ENCODE results near the gene LAMA1. TPM values are rescaled to one million over a fixed set of nuclear protein-coding genes. Genes with fewer than 3 reads are reported as not detected.

Gene LAMA1
- polyA plus RNA-seq, 3 donors from 2014 or later = not detected

DNA sequence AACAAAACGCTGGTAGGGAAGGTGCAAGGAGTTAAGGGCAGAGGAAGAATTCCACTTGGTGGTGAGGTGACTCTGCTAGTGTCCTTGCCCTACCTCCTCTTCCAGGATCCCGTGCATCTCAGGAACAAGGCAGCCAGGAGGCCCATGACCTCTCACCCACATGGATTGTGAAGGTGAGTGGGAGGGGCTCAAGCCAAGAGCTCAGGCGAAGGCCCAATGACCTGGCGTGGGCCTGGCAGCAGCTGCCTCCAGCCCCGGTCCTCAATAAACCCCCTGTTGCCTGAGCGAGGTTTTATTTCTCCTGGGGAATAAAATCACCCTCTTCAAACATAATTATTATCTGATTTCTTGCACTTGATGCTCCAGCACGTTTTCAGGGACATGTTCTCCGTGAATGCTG lies 28.2 kb downstream of the LAMA1 start:
- H3K4me1 Mint-ChIP-seq = no peaks in the 10 kb centered on the region
- no peak overlapping the region for H3K27ac Mint-ChIP-seq
- peaks cover 0 to 3% (median 0%) of the 10 kb centered on the region in 3 donors for H3K27me3 Mint-ChIP-seq (ENCODE audit: low read depth in 3 of 3)
- H3K36me3 Mint-ChIP-seq = no peaks in the 10 kb centered on the region
- no peak overlapping the region for H3K4me3 Mint-ChIP-seq
- peaks cover 0 to 10% (median under 1%) of the 10 kb centered on the region in 6 donors for H3K9me3 Mint-ChIP-seq
- no peak for DNase-seq

DNA sequence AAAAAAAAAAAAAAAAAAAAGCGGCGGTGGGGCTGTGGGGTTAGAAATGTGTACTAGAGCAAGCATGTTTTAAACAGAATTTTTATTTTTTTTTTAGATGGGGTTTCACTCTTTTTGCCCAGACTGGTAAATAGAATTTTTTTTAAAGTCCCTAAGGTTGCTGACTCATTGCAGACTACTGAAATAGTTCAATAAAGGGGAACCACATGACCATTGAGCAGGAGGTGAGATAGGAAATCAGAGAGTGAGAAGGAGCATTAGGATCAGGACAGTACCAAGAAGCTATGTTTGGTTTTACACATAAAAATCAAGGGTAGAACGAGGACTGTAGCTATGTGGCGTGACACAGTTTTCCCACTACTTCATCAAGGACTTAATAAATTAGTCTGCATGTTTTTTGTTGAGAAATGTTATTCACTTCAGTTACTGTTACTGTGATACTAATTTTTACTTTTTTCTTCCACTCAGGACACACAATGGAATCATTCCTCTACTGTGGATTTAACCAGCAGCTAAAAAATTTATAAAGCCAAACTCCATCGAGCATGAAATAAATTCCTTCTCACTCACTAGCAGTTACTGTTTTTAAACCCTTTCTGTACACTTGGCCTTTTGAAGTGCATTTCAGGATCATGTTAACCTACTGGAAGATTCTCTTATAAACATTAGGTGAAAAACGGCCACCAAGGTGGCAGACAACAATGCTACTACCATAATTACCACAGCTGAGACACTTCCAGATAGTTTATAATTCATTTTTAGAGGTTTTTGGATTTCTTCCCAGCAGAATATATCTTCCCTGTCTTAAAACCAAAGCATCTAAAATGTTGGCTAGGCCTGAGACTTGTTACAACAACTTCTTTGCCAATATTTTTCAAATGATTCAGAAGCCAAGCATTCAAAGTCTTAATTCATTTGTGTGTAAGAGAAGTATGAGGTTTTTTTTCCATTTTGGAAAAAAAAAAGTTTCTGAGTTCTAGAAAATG lies 33.2 kb downstream of the LAMA1 start:
- Mint-ChIP-seq H3K9me3 (peaks cover 0 to 6% (median 2%) of the 10 kb centered on the region in 6 donors), H3K4me3 (no peak overlapping the region), H3K36me3 (no peaks in the 10 kb centered on the region), H3K27me3 (ENCODE audit: low read depth in 3 of 3) (peaks cover 0 to 2% (median 0%) of the 10 kb centered on the region in 3 donors), H3K4me1 (no peaks in the 10 kb centered on the region), H3K27ac (no peak overlapping the region)
- DNase-seq = no peak

DNA sequence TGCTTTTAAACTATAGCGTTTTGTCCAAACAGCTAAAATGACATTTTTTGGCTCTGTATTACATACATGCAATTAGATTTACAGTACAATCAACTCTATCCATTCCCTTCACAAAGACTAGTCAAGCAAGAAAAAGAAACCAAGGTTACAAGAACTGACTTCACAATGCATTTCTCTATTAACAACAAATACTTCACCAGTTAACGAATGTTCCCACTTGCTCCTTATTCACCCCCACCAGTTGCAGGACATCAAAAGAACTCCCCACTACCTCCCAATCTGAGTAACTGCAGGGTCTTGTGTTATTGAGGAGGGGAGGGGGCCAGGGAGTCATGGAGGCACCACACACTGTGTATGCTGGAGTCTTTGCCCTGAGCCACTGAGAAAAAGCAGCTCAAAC lies 34.9 kb downstream of the LAMA1 start:
- no peak overlapping the region for H3K4me3 Mint-ChIP-seq
- H3K27me3 Mint-ChIP-seq (ENCODE audit: low read depth in 3 of 3) = peaks cover 0 to 1% (median 0%) of the 10 kb centered on the region in 3 donors
- H3K27ac Mint-ChIP-seq = no peak overlapping the region
- no peaks in the 10 kb centered on the region for H3K36me3 Mint-ChIP-seq
- DNase-seq = no peak
- no peaks in the 10 kb centered on the region for H3K4me1 Mint-ChIP-seq
- H3K9me3 Mint-ChIP-seq = peaks cover 0 to 7% (median 3%) of the 10 kb centered on the region in 6 donors

DNA sequence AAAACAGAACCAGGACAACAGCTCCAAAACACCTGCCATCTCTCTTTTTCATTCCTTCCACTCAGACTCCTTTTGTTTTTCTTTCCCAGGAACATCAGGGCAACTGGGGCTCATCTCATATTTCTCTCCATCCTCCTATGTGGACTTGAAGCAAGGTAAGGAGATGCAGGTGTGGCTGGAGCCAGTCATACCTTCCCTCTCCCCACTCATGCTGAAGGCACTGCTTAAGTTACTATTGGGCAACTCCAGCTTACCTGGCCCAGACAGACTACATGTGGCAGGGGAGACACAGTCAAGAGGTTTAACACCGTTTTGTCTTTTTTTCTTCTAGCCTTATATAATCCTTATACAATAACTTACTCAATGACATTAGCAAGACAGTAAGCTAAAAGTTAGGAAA lies 38.4 kb downstream of the LAMA1 start:
- Mint-ChIP-seq H3K9me3 (peaks cover 0 to 7% (median under 1%) of the 10 kb centered on the region in 6 donors), H3K36me3 (no peaks in the 10 kb centered on the region), H3K27ac (no peak overlapping the region), H3K4me1 (no peaks in the 10 kb centered on the region), H3K27me3 (ENCODE audit: low read depth in 3 of 3) (peaks cover 0 to 1% (median 0%) of the 10 kb centered on the region in 3 donors), H3K4me3 (no peak overlapping the region)
- DNase-seq = no peak

DNA sequence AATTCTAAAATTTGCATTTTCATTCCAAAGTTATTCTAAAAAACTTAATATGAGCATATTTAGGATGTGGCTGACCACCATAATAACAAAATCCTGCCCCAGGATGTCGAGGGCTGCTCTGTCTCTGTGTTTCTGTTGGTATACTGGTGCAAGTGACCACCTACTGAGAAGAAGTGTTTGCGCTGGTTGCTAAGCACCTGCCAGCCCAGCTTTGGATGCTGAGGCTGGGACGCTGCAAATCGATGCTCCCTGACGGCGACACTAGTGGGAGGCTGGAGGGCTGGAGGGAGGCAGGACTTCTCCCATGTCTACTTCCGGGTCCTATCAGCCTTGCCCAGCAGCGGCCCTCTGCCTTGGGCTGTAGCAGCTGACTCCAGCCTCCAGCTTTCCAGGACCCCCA lies 45.0 kb downstream of the LAMA1 start:
- no peaks in the 10 kb centered on the region for H3K36me3 Mint-ChIP-seq
- H3K4me1 Mint-ChIP-seq = no peaks in the 10 kb centered on the region
- no peak overlapping the region for H3K4me3 Mint-ChIP-seq
- no peak for DNase-seq
- H3K27me3 Mint-ChIP-seq (ENCODE audit: low read depth in 3 of 3) = peaks cover 0 to 1% (median 0%) of the 10 kb centered on the region in 3 donors
- H3K9me3 Mint-ChIP-seq = peaks cover 0 to 2% (median 0%) of the 10 kb centered on the region in 6 donors
- H3K27ac Mint-ChIP-seq = no peak overlapping the region

DNA sequence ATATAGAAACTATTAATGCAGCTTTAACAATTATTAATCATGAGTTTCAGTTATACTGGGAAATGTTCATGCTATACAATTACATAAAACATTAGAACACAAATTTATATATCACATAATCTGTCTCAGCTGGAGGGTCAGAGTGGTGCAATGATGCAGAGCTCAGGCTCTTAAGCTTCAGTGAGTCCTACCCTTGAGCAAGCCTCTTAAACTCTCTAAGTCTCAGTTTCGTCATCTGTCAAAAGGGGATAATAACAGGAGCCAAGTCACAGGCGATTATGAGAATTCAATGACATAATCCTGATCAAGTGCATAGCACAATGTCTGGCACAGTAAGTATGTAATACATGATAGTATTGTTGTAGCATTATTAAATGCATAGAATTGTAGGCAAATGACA lies 46.0 kb downstream of the LAMA1 start:
- H3K9me3 Mint-ChIP-seq = peaks cover 0 to 2% (median 0%) of the 10 kb centered on the region in 6 donors
- H3K4me3 Mint-ChIP-seq = no peak overlapping the region
- H3K27me3 Mint-ChIP-seq (ENCODE audit: low read depth in 3 of 3) = peaks cover 0 to 1% (median 0%) of the 10 kb centered on the region in 3 donors
- no peak overlapping the region for H3K27ac Mint-ChIP-seq
- H3K36me3 Mint-ChIP-seq = no peaks in the 10 kb centered on the region
- no peak for DNase-seq
- H3K4me1 Mint-ChIP-seq = no peaks in the 10 kb centered on the region

DNA sequence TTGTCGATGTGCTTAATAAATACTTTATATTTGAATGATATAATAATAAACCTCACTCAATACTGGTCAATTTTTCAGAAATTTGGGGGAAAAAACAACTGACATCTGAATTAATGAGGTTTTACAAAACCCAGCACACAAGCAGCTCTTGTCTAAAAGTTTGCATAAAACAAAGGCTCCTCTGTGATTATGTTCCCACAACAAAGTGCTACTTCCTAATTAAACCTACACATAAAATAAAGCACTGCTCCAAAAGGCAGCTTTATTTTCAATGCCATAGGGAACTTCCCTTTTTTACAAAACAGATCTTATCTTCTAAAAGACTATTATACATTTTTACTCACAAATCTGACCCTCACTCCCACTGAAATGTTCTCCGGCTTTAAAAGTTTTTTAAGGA lies 47.1 kb downstream of the LAMA1 start:
- no peak overlapping the region for H3K4me3 Mint-ChIP-seq
- no peak overlapping the region for H3K27ac Mint-ChIP-seq
- no peaks in the 10 kb centered on the region for H3K4me1 Mint-ChIP-seq
- no peaks in the 10 kb centered on the region for H3K36me3 Mint-ChIP-seq
- H3K9me3 Mint-ChIP-seq = no peaks in the 10 kb centered on the region
- DNase-seq = no peak
- peaks cover 0 to 1% (median 0%) of the 10 kb centered on the region in 3 donors for H3K27me3 Mint-ChIP-seq (ENCODE audit: low read depth in 3 of 3)

DNA sequence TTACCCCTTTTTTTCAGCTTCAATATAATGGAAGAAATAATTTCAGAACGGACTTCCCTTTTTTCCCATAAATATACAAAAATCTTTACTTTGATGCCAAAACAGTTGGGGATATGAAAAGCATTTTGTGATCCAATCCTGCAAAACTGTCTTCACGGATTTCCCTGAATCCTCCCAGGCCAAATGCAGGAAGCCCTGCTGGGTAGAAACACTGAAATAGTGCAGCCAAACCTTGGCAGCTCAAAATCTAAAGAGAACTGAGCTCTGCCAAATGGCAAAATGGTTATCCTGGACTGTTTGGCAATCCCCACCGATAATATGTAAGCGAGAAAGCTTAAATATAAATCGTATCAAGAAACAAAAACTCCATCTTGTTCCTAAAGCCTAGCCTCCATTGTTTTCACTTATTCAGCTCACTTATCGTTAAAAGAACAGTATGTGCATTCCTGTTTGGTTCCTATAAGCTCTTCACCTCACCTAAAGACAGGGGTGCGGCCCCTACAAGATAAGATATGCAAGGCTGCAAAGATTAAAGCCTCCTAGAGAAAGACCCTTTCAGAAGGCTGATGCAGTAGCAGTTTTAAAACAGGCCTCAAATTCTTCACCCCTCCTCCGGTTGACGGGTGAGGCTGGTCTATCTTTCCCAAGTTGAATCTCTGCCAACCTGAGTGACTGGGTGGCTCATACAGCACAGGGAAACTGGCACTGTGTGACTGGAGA lies 48.6 kb downstream of the LAMA1 start:
- peaks cover 0 to 1% (median 0%) of the 10 kb centered on the region in 3 donors for H3K27me3 Mint-ChIP-seq (ENCODE audit: low read depth in 3 of 3)
- DNase-seq = no peak
- H3K4me3 Mint-ChIP-seq = no peak overlapping the region
- no peaks in the 10 kb centered on the region for H3K4me1 Mint-ChIP-seq
- H3K27ac Mint-ChIP-seq = no peak overlapping the region
- H3K36me3 Mint-ChIP-seq = no peaks in the 10 kb centered on the region
- no peaks in the 10 kb centered on the region for H3K9me3 Mint-ChIP-seq

DNA sequence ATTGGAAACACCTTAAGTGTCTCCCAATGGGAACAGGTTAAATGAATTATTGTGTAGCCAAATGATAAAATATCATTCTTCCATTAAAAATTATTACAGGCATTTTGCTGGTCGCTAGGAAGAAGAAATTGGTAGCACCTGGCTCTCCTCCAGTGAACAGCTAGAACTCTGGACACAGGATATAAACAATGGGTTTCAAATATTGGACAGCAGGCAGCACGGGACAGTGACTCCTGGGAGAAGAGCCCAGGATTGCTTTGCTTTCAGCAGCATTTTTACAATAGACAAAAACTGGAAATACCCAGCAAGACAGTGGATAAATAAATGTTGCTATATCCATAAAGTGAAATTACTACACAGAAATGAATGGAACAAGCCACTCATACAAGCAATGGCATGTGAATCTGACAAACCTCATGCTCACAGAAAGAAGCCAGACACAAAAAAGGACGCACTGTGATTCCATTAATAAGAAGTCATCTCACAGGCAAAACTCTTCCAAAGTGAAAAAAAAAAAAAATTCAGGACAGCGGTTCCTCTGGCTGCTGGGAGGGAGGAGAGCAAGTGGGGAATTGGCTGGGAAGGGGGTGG lies 50.5 kb downstream of the LAMA1 start:
- Mint-ChIP-seq H3K9me3 (peaks cover 0 to 7% (median 0%) of the 10 kb centered on the region in 6 donors), H3K27ac (no peak overlapping the region), H3K36me3 (no peaks in the 10 kb centered on the region), H3K27me3 (ENCODE audit: low read depth in 3 of 3) (peaks cover 0 to 2% (median 1%) of the 10 kb centered on the region in 3 donors), H3K4me3 (no peak overlapping the region), H3K4me1 (no peaks in the 10 kb centered on the region)
- DNase-seq = no peak

DNA sequence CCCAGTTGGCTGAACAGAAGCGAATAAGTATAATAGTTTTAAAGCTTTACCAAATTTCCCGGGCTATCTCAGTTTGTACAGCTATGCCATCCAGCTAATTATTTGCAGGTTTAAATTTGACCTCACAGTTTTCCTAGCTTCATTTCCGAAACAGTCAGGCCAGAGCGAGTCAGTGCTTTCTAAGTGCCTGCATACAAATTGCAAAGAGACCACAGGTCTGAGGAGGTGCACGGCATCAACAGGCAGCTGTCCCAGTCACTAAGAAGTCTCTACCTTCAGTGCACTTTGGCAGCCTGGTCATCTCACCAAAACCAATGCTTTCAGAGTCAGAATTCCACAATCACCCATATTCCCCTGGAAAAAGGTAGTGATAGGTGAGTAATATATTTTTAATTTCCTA lies 51.9 kb downstream of the LAMA1 start:
- peaks cover 0 to 7% (median 0%) of the 10 kb centered on the region in 6 donors for H3K9me3 Mint-ChIP-seq
- DNase-seq = no peak
- H3K4me3 Mint-ChIP-seq = no peak overlapping the region
- no peaks in the 10 kb centered on the region for H3K36me3 Mint-ChIP-seq
- H3K4me1 Mint-ChIP-seq = no peaks in the 10 kb centered on the region
- H3K27me3 Mint-ChIP-seq (ENCODE audit: low read depth in 3 of 3) = peaks cover 0 to 2% (median 0%) of the 10 kb centered on the region in 3 donors
- H3K27ac Mint-ChIP-seq = no peak overlapping the region

DNA sequence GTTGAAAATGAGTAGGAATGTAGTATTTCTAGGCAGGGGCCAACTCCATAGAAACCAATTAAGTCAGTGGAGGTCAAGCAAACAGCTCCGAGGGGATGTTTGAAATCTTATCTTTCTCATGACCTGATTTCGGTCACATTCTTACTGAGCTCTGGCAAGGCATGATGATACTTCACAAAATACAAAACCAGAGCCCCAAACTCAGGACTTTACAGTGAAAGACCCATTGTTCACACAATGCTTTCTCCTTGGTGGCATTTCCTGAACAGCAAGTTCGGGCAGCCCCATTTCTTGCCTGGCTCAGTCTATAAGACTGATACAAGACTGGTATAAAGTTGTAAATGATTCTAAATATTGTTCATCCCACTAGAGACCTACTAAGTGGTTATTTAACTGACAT lies 53.3 kb downstream of the LAMA1 start:
- Mint-ChIP-seq H3K4me3 (no peak overlapping the region), H3K4me1 (no peaks in the 10 kb centered on the region), H3K27me3 (ENCODE audit: low read depth in 3 of 3) (peaks cover 0 to 2% (median 0%) of the 10 kb centered on the region in 3 donors), H3K9me3 (peaks cover 0 to 7% (median 0%) of the 10 kb centered on the region in 6 donors), H3K27ac (no peak overlapping the region), H3K36me3 (no peaks in the 10 kb centered on the region)
- DNase-seq = no peak

DNA sequence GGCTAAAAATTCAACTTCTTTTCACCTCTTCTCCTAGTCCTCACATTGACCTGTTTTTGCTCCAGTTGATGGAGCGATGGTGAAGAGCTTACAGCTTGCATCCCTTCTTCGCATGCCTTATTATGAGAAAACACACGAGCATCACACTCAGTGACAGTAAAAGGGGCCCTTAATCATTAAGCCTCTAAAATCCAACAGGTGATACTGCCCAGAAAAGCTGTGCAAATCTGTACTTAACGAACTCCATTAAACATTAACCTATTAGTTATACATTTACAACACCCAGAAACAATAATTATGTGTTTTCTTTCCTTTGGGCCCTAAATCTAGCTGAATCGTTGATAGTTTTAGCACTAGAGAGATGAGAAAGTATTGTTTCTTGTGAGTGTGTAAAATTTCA lies 54.8 kb downstream of the LAMA1 start:
- Mint-ChIP-seq H3K27me3 (ENCODE audit: low read depth in 3 of 3) (peaks cover 0 to 2% (median 0%) of the 10 kb centered on the region in 3 donors), H3K27ac (no peak overlapping the region), H3K36me3 (no peaks in the 10 kb centered on the region), H3K4me3 (no peak overlapping the region), H3K9me3 (peaks cover 0 to 7% (median 0%) of the 10 kb centered on the region in 6 donors), H3K4me1 (no peaks in the 10 kb centered on the region)
- no peak for DNase-seq

DNA sequence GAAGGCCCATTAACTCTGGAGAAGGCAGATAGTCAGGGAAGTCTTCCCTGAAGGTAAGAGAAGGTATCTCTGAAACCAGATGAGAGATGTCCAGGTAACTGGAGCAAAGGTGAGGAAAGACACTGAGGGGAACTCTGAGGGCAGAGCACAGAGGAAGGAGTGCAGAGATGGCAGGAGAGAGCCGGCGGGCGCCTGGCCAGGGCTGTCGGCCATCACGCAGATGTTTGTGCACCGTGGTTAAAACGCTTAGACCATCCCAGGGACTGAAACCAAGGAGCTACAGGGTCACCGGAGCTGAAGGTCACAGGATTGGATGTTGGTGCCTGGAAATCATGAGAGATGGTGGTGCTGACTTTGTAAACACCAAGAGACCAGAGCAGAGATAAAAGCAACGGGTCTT lies 55.4 kb downstream of the LAMA1 start:
- no peak overlapping the region for H3K27ac Mint-ChIP-seq
- peaks cover 0 to 2% (median 0%) of the 10 kb centered on the region in 3 donors for H3K27me3 Mint-ChIP-seq (ENCODE audit: low read depth in 3 of 3)
- peaks cover 0 to 7% (median 0%) of the 10 kb centered on the region in 6 donors for H3K9me3 Mint-ChIP-seq
- no peaks in the 10 kb centered on the region for H3K4me1 Mint-ChIP-seq
- H3K4me3 Mint-ChIP-seq = no peak overlapping the region
- no peak for DNase-seq
- H3K36me3 Mint-ChIP-seq = no peaks in the 10 kb centered on the region

DNA sequence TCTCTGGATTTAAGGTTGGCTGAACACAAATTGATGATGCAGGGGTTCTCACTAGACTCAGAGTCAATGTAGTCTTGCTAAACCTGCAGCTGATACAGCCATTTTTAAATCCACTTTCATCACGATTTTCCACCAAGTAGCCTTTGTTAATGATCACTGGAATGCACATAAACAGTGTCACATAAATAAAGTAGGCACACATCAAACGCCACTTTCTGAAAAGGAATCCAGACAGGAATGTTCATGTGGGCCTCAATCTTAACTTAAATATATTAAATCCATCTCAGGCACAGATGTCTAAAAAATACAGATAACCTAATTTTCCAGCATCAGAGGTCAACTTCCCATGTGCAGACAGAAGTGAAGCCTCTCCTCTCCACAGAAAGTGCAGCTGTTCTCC lies 58.3 kb downstream of the LAMA1 start:
- Mint-ChIP-seq H3K27me3 (ENCODE audit: low read depth in 3 of 3) (peaks cover 0 to 2% (median 0%) of the 10 kb centered on the region in 3 donors), H3K36me3 (no peaks in the 10 kb centered on the region), H3K9me3 (peaks cover 0 to 12% (median 0%) of the 10 kb centered on the region in 6 donors), H3K4me1 (no peaks in the 10 kb centered on the region), H3K4me3 (no peak overlapping the region), H3K27ac (no peak overlapping the region)
- no peak for DNase-seq
